DOHH2 (cell line): Measurements from ENCODE around the gene SURF1.

Experiments
- H3F3A ChIP-seq: fragments of 200-600 bp; sonication (generic), shearing (Covaris generic); 2 replicates; pipeline ENCODE4 v1.6.0; 2016; ENCODE audit warnings: antibody characterized with exemption, mild to moderate bottlenecking; ENCODE audit not compliant: control insufficient read depth, insufficient read depth
- H3K27ac ChIP-seq: fragments of 200-600 bp; sonication (generic); 2 replicates; pipeline ENCODE4 v1.5.1; 2014; ENCODE audit warnings: low read depth, mild to moderate bottlenecking, low read length, moderate library complexity
- H3K27me3 ChIP-seq: fragments of 200-600 bp; sonication (generic); 2 replicates; pipeline ENCODE4 v1.6.1; 2014; ENCODE audit warnings: mild to moderate bottlenecking, low read length, mixed read lengths; ENCODE audit not compliant: control insufficient read depth
- H3K36me3 ChIP-seq: fragments of 200-600 bp; sonication (generic); 2 replicates; pipeline ENCODE4 v1.6.1; 2014; ENCODE audit warnings: mild to moderate bottlenecking, low read length, moderate library complexity, mixed read lengths; ENCODE audit not compliant: control insufficient read depth
- H3K4me1 ChIP-seq: fragments of 200-600 bp; sonication (generic); 2 replicates; pipeline ENCODE4 v1.6.1; 2014; ENCODE audit warnings: mild to moderate bottlenecking, low read length, mixed read lengths; ENCODE audit not compliant: control insufficient read depth
- H3K4me2 ChIP-seq: fragments of 200-600 bp; sonication (generic); 2 replicates; pipeline ENCODE4 v1.6.0; 2014; ENCODE audit warnings: mild to moderate bottlenecking, low read length, moderate library complexity
- H3K4me3 ChIP-seq: fragments of 200-600 bp; sonication (generic); 2 replicates; pipeline ENCODE4 v1.5.1; 2014; ENCODE audit warnings: mild to moderate bottlenecking, low read length, mixed read lengths
- H3K79me2 ChIP-seq: fragments of 200-600 bp; sonication (generic); 2 replicates; pipeline ENCODE4 v1.6.1; 2014; ENCODE audit warnings: mild to moderate bottlenecking, low read length, mixed read lengths; ENCODE audit not compliant: control insufficient read depth
- H3K9me2 ChIP-seq: fragments of 200-600 bp; sonication (generic); replicated peaks from 2 replicates; pipeline ENCODE4 v1.6.1; 2014; ENCODE audit warnings: mild to moderate bottlenecking, low read length, mixed read lengths; ENCODE audit not compliant: control insufficient read depth
- H3K9me3 ChIP-seq: fragments of 200-600 bp; sonication (generic); 2 replicates; pipeline ENCODE4 v1.6.1; 2014; ENCODE audit warnings: antibody characterized with exemption, low read length, mixed read lengths; ENCODE audit not compliant: control insufficient read depth, insufficient read depth
- H4K20me1 ChIP-seq: fragments of 200-600 bp; sonication (generic); 2 replicates; pipeline ENCODE4 v1.6.0; 2014; ENCODE audit warnings: low read depth, mild to moderate bottlenecking, antibody characterized with exemption, low read length, moderate library complexity; ENCODE audit not compliant: control insufficient read depth, insufficient read depth
- CTCF ChIP-seq: fragments of 200-600 bp; sonication (generic); IDR thresholded peaks from one replicate; pipeline ENCODE4 v1.5.1; 2014; ENCODE audit warnings: antibody characterized with exemption, mild to moderate bottlenecking, low read depth, low read length; ENCODE audit not compliant: poor library complexity, severe bottlenecking
- EZH2phosphoT487 ChIP-seq: fragments of 200-600 bp; sonication (generic); IDR thresholded peaks from 2 replicates; pipeline ENCODE4 v1.6.1; 2017; ENCODE audit warnings: borderline replicate concordance, mild to moderate bottlenecking, antibody characterized with exemption, low read length, moderate library complexity, mixed read lengths

Gene SURF1

GRCh38 chr9:133304158-133304470 lies 52.2 kb downstream of the SURF1 start:
- TF ChIP-seq EZH2phosphoT487 (no peak), CTCF (no peak)
- Histone ChIP-seq H4K20me1 (no peaks in the 10 kb centered on the region), H3K9me2 (no peaks in the 10 kb centered on the region), H3F3A (no peaks in the 10 kb centered on the region), H3K27ac (no peak overlapping the region), H3K36me3 (no peaks in the 10 kb centered on the region), H3K27me3 (no peaks in the 10 kb centered on the region), H3K79me2 (no peaks in the 10 kb centered on the region), H3K4me2 (no peak overlapping the region), H3K4me1 (no peaks in the 10 kb centered on the region), H3K9me3 (no peaks in the 10 kb centered on the region), H3K4me3 (no peak overlapping the region)

GRCh38 chr9:133303266-133304157 lies 52.8 kb downstream of the SURF1 start:
- H3K9me3 ChIP-seq: no peaks in the 10 kb centered on the region
- no peak for TF ChIP-seq CTCF
- no peak for TF ChIP-seq EZH2phosphoT487
- H3K27ac ChIP-seq: no peak overlapping the region
- no peaks in the 10 kb centered on the region for H3K4me1 ChIP-seq
- no peaks in the 10 kb centered on the region for H3K9me2 ChIP-seq
- no peaks in the 10 kb centered on the region for H3K79me2 ChIP-seq
- H4K20me1 ChIP-seq: no peaks in the 10 kb centered on the region
- H3K4me3 ChIP-seq: no peak overlapping the region
- no peak overlapping the region for H3K4me2 ChIP-seq
- H3K27me3 ChIP-seq: no peaks in the 10 kb centered on the region
- no peaks in the 10 kb centered on the region for H3K36me3 ChIP-seq
- no peaks in the 10 kb centered on the region for H3F3A ChIP-seq
